ENCODE data around the gene IQSEC1.
"Not testable (repeated sequence)": the region's sequence is repeated elsewhere in the genome, so short reads cannot be mapped to it uniquely, and the experiment has no call there.

Gene IQSEC1

GRCh38 chr3:12885583-12885930, 187.7 kb downstream of the IQSEC1 start:
- Histone ChIP-seq H3K9me3 (ENCODE audit: insufficient read depth, low read depth, low read length) (no peaks in the 10 kb centered on the region), H3K27me3 (ENCODE audit: insufficient read depth, low read length) (peaks cover 20% of the 10 kb centered on the region), H3K9ac (ENCODE audit: low read depth, low read length) (no peak overlapping the region), H3K4me3 (ENCODE audit: low read length) (no peak overlapping the region), H3K36me3 (ENCODE audit: insufficient read depth, low read length) (no peaks in the 10 kb centered on the region), H3K27ac (ENCODE audit: low read depth, low read length) (no peak overlapping the region), H3K4me1 (ENCODE audit: insufficient read depth, low read length) (no peaks in the 10 kb centered on the region)
- 89% methylated on average over 4 of the region's 4 CpGs for WGBS

GRCh38 chr3:12884790-12885582, 188.2 kb downstream of the IQSEC1 start:
- Histone ChIP-seq H3K36me3 (ENCODE audit: insufficient read depth, low read length) (no peaks in the 10 kb centered on the region), H3K4me1 (ENCODE audit: insufficient read depth, low read length) (no peaks in the 10 kb centered on the region), H3K27ac (ENCODE audit: low read depth, low read length) (no peak overlapping the region), H3K9ac (ENCODE audit: low read depth, low read length) (no peak overlapping the region), H3K9me3 (ENCODE audit: insufficient read depth, low read depth, low read length) (no peaks in the 10 kb centered on the region), H3K4me3 (ENCODE audit: low read length) (no peak overlapping the region), H3K27me3 (ENCODE audit: insufficient read depth, low read length) (peaks cover 15% of the 10 kb centered on the region; the same call in 1 of the 2 replicates)
- 90% methylated on average over 20 of the region's 20 CpGs for WGBS

DNA sequence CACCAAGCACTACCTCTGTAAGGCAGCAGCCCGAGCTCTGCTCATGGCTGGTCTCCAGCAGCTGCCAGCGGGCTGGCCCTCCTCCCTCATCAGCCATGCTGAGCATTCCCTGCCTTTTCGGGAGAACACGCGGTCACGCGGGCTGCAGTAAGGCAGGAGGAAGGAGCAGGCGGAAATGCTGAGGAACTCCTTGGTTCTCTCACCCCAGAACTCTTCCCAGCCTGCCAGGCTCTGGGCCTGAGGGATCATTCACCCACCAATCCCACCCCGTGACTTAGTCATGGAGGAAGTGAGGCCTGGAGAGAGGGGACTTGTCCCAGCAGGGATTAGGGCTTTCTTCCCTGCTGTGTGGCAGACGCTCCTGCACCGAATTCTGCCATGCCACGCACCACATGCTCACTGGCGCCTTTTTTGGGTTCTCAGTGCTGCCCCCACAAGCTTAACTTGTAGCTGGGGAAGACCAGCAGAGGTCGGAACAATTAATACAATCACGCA, 189.0 kb downstream of the IQSEC1 start:
- Histone ChIP-seq H3K9ac (ENCODE audit: low read depth, low read length) (no peak overlapping the region), H3K27ac (ENCODE audit: low read depth, low read length) (no peak overlapping the region), H3K4me1 (ENCODE audit: insufficient read depth, low read length) (no peaks in the 10 kb centered on the region), H3K9me3 (ENCODE audit: insufficient read depth, low read depth, low read length) (no peaks in the 10 kb centered on the region), H3K27me3 (ENCODE audit: insufficient read depth, low read length) (peaks cover 14% of the 10 kb centered on the region; the same call in 1 of the 2 replicates), H3K36me3 (ENCODE audit: insufficient read depth, low read length) (no peaks in the 10 kb centered on the region), H3K4me3 (ENCODE audit: low read length) (no peak overlapping the region)
- WGBS = 71% methylated on average over 15 of the region's 15 CpGs

GRCh38 chr3:12882336-12883310, 190.6 kb downstream of the IQSEC1 start:
- no peaks in the 10 kb centered on the region for H3K9me3 ChIP-seq (ENCODE audit: insufficient read depth, low read depth, low read length)
- H3K9ac ChIP-seq (ENCODE audit: low read depth, low read length) = no peak overlapping the region
- H3K36me3 ChIP-seq (ENCODE audit: insufficient read depth, low read length) = no peaks in the 10 kb centered on the region
- no peak overlapping the region for H3K4me3 ChIP-seq (ENCODE audit: low read length)
- H3K27ac ChIP-seq (ENCODE audit: low read depth, low read length) = no peak overlapping the region
- H3K4me1 ChIP-seq (ENCODE audit: insufficient read depth, low read length) = no peaks in the 10 kb centered on the region
- 0 out of 2 replicates have a peak, but pooled peaks cover 5% of the 10 kb centered on the region for H3K27me3 ChIP-seq (ENCODE audit: insufficient read depth, low read length)
- WGBS = 96% methylated on average over 62 of the region's 62 CpGs

- not testable (repeated sequence) for H3K36me3 ChIP-seq (ENCODE audit: insufficient read depth, low read length); H3K4me1 ChIP-seq (ENCODE audit: insufficient read depth, low read length); H3K9me3 ChIP-seq (ENCODE audit: insufficient read depth, low read depth, low read length); H3K4me3 ChIP-seq (ENCODE audit: low read length); H3K27me3 ChIP-seq (ENCODE audit: insufficient read depth, low read length); H3K27ac ChIP-seq (ENCODE audit: low read depth, low read length); H3K9ac ChIP-seq (ENCODE audit: low read depth, low read length)
- WGBS = 94% methylated on average over 12 of the region's 12 CpGs
Observed at GRCh38 chr3:12881858-12882257, 191.4 kb downstream of the IQSEC1 start.

GRCh38 chr3:12879191-12879815, 193.9 kb downstream of the IQSEC1 start:
- Histone ChIP-seq H3K27me3 (ENCODE audit: insufficient read depth, low read length) (peaks cover 15% of the 10 kb centered on the region), H3K36me3 (ENCODE audit: insufficient read depth, low read length) (no peaks in the 10 kb centered on the region), H3K9ac (ENCODE audit: low read depth, low read length) (no peak overlapping the region), H3K9me3 (ENCODE audit: insufficient read depth, low read depth, low read length) (no peaks in the 10 kb centered on the region), H3K27ac (ENCODE audit: low read depth, low read length) (no peak overlapping the region), H3K4me1 (ENCODE audit: insufficient read depth, low read length) (0 out of 2 replicates have a peak, but pooled peaks cover 3% of the 10 kb centered on the region), H3K4me3 (ENCODE audit: low read length) (no peak overlapping the region)
- WGBS = 90% methylated on average over 5 of the region's 5 CpGs

- not testable (repeated sequence) for H3K9ac ChIP-seq (ENCODE audit: low read depth, low read length); H3K4me3 ChIP-seq (ENCODE audit: low read length); H3K36me3 ChIP-seq (ENCODE audit: insufficient read depth, low read length); H3K9me3 ChIP-seq (ENCODE audit: insufficient read depth, low read depth, low read length); H3K27ac ChIP-seq (ENCODE audit: low read depth, low read length); H3K4me1 ChIP-seq (ENCODE audit: insufficient read depth, low read length)
- 82% methylated on average over 2 of the region's 2 CpGs for WGBS
- H3K27me3 ChIP-seq (ENCODE audit: insufficient read depth, low read length) = peaks cover 15% of the 10 kb centered on the region
Observed at GRCh38 chr3:12878758-12879157, 194.5 kb downstream of the IQSEC1 start.

- Histone ChIP-seq H3K27ac (ENCODE audit: low read depth, low read length) (no peak overlapping the region), H3K4me1 (ENCODE audit: insufficient read depth, low read length) (0 out of 2 replicates have a peak, but pooled peaks cover 3% of the 10 kb centered on the region), H3K4me3 (ENCODE audit: low read length) (no peak overlapping the region), H3K27me3 (ENCODE audit: insufficient read depth, low read length) (peaks cover 15% of the 10 kb centered on the region), H3K9ac (ENCODE audit: low read depth, low read length) (no peak overlapping the region), H3K9me3 (ENCODE audit: insufficient read depth, low read depth, low read length) (no peaks in the 10 kb centered on the region), H3K36me3 (ENCODE audit: insufficient read depth, low read length) (no peaks in the 10 kb centered on the region)
- WGBS = 79% methylated on average over 2 of the region's 2 CpGs
Observed at GRCh38 chr3:12878141-12878574, 195.1 kb downstream of the IQSEC1 start.

DNA sequence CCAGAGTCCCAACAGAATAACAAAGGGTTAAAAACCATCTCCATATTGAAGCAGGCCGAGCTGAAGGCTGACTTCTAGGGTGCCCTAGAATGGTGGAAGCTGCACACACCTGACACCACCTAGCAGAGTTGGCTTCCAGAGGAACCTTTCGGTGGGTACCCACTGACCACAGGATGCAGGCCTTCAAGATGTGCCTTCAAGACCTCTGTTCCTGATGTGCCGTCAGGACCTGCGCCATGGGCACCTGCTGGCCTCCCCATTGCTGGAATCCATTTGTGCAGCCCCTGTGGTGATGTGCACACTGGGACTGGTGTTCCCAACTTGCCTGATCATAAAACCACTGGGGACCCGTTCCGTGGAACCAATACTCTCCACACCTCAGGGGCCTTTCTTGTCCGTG, 196.2 kb downstream of the IQSEC1 start:
- 89% methylated on average over 7 of the region's 7 CpGs for WGBS
- no peaks in the 10 kb centered on the region for H3K36me3 ChIP-seq (ENCODE audit: insufficient read depth, low read length)
- H3K27me3 ChIP-seq (ENCODE audit: insufficient read depth, low read length) = peaks cover 15% of the 10 kb centered on the region

DNA sequence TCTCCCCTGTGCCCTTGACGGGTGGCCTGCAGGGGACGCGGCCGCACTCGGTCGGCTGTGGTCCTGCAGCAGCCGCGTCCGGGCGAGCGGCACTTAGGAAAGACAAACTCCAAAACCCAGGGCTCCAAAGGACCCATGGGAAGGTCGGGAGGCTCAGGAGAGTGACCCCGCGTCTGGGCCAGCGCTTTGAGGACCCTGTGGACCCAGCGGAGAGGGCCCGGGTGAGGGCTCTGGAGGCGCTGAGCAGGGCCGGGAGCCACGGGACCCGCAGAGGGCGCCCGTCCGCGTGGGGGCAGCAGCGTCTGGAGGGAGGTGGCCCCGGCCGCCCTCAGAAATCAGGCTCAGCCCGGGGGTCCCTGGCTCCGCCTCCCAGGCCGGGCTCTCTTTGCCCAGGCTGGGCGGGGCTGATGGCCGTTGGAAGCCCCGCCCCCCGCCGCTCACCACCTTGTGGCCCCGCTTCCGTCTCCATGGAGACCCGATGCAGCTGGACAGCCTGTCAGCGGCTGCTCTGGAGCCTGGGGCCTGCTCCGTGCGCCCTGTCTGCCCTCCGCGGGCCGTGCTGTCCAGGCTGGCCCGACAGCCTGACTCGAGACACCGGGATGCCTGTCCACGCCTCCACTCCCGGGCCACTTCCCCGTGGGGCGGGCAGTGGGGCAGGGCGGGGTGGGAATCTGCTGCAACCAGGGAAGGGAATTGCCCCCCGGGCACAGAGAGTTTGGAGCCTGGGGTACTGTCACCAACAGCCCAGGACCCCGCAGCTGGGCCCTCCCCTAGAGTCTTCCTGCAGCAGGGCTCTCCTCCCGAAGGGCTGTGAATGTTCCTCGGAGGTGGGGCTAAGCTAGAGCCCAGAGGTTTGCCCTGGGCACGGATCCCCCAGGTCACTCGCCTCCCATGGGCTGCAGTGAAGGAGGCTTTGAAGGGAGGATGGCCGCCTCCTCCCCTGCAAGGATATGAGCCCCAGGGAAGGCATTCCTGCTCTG, 197.1 kb downstream of the IQSEC1 start:
- H3K4me3 ChIP-seq (ENCODE audit: low read length) = peak overlapping the region; percentile 56
- H3K9me3 ChIP-seq (ENCODE audit: insufficient read depth, low read depth, low read length) = no peaks in the 10 kb centered on the region
- H3K36me3 ChIP-seq (ENCODE audit: insufficient read depth, low read length) = no peaks in the 10 kb centered on the region
- peak overlapping the region; percentile 69; the same call in 1 of the 2 replicates for H3K9ac ChIP-seq (ENCODE audit: low read depth, low read length)
- 12% methylated on average over 60 of the region's 60 CpGs for WGBS
- H3K4me1 ChIP-seq (ENCODE audit: insufficient read depth, low read length) = 0 out of 2 replicates have a peak, but pooled peaks cover 3% of the 10 kb centered on the region
- no peak overlapping the region for H3K27ac ChIP-seq (ENCODE audit: low read depth, low read length)
- peaks cover 15% of the 10 kb centered on the region for H3K27me3 ChIP-seq (ENCODE audit: insufficient read depth, low read length)

More for the DNA sequence above, 196.2 kb downstream of the IQSEC1 start:
- no peak overlapping the region for H3K9ac ChIP-seq (ENCODE audit: low read depth, low read length)
- H3K4me1 ChIP-seq (ENCODE audit: insufficient read depth, low read length) = 0 out of 2 replicates have a peak, but pooled peaks cover 3% of the 10 kb centered on the region
- H3K27ac ChIP-seq (ENCODE audit: low read depth, low read length) = no peak overlapping the region
- H3K9me3 ChIP-seq (ENCODE audit: insufficient read depth, low read depth, low read length) = no peaks in the 10 kb centered on the region
- no peak overlapping the region for H3K4me3 ChIP-seq (ENCODE audit: low read length)

Measured in HUES64 (cell line).